HG03575 (cell line): ENCODE data around the gene IGSF3.
"Not testable (repeated sequence)": the region's sequence is repeated elsewhere in the genome, so short reads cannot be mapped to it uniquely, and the experiment has no call there.

Experiments used
- ATAC-seq: cut with Tn5 transposase; IDR thresholded peaks from one replicate; pipeline ENCODE4 v1.9.1; 2021; ENCODE audit not compliant: unreplicated experiment, insufficient number of reproducible peaks, low FRiP score; ENCODE audit errors: extremely low read depth

Gene IGSF3

GRCh38 chr1:116642311-116643280 lies 24.9 kb downstream of the IGSF3 start:
- ATAC-seq: not testable (repeated sequence)

- ATAC-seq: not testable (repeated sequence)
Observed at GRCh38 chr1:116637583-116637982, 29.9 kb downstream of the IGSF3 start.

GRCh38 chr1:116636584-116636983 lies 30.9 kb downstream of the IGSF3 start:
- ATAC-seq: not testable (repeated sequence)

DNA sequence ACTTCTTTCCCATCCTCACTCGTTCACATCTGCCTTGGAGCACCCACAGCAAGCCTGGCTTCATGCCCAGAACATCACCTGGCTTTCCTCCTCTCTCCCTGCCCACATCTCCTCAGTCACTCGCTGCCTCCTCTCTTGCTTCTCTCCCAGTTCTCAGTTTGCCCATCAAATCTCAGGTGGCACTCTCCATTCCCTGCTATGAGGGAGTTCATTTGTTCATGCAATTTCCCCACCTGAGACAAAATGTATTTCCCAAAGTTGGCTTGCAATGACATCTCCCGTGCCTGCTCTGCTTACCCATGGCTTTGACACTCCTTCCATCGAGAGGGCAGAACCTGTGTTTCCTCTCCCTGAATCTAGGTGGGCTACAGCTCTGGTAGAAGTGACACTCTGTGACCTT lies 33.1 kb downstream of the IGSF3 start:
- ATAC-seq: not testable (repeated sequence)

GRCh38 chr1:116631996-116632925 lies 35.3 kb downstream of the IGSF3 start:
- not testable (repeated sequence) for ATAC-seq

DNA sequence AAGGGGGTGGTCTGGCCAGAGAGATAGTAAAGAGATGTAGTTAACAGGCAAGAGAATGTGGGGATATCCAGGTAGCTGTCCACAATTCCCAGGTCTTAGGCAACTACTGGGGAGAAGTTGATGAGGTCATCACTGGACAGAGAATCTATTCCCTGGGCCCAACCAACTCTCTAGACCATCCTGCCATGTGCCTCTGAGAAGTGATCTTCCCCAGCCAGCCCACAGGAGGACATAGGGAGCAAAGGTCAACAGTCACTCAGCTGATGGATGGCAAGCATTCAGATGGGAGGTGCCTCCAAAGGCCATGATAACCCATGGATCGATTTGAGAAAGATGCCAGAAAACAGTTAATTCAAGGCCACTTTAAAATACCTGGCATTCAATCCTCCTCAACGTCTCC lies 36.0 kb downstream of the IGSF3 start:
- not testable (repeated sequence) for ATAC-seq

GRCh38 chr1:116630057-116630456 lies 37.5 kb downstream of the IGSF3 start:
- ATAC-seq: not testable (repeated sequence)

DNA sequence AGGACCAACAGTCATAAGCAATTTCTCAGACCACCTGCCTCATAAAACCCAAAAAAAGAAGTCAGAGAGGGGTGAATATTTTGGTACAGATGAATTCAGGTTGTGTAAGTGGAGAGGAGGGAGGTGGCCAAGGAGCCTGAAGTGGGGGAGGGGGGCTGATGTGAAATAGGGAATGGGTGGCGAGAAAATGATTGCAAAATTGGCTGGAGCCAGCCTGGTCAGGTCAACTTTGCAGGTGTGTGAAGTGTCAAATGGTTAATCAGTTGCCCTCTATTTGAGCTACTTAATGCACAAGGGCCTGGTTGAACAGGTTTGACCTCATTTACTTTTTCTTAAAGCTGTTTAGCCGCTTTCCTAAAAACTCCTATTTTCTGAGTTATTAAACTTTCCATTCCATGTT lies 38.1 kb downstream of the IGSF3 start:
- not testable (repeated sequence) for ATAC-seq

GRCh38 chr1:116628448-116628847 lies 39.1 kb downstream of the IGSF3 start:
- no peak for ATAC-seq

DNA sequence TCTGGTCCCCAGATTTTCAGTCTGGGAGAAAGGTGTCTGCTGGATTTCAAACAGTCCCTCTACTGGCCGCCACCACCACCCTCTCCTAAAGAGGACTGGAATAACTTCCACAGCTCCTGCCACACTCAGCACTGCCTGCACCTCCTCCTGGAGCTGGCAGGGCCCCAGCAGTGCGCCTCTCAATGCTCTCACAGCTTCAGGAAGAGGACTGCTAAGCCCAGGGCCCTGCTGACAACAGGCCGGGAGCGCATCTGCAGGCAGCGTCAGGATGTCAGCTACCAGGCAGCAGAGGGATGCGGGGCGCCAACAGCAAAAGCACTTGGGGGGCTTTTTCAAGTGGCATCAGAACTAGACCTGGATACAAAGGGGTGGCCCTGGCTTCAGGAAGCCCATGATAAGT lies 40.2 kb downstream of the IGSF3 start:
- not testable (repeated sequence) for ATAC-seq

- ATAC-seq: not testable (repeated sequence)
Observed at GRCh38 chr1:116626915-116627314, 40.6 kb downstream of the IGSF3 start.

DNA sequence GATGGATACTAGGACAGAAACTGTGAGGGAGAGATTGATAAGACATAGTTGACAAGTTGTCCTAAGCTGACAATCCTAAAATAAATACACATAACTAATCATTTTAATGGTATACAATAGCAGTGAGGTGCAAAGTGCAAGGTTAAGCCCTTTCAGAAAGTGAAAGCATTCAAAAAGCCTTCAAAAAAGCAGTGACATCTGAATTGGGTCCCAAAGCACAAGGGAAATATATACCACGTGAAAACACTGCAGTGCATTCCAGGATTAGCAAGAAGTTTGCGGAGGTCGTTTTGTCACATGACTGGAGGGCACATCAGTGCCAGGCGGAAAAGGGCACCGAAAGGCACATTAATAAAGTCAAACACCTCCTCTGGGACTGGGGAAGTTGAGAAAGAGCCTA lies 42.4 kb downstream of the IGSF3 start:
- ATAC-seq: not testable (repeated sequence)

DNA sequence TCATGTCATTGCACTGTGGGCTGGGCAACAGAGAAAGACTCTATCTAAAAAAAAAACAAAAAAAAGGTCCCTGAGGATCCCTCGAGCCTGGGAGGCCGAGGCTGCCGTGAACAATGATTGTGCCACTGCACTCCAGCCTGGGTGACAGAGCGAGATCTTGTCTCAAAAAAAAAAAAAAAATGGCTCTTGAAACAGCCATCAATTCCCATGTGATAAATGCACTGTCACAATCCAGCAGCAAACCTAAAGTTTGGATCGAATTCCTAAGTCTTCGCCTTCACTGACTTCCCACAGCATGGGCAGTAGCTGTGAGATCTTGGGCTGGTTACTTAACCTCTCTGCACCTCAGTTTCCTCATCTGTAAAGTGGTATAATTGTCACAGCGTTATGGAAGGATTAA lies 43.5 kb downstream of the IGSF3 start:
- ATAC-seq: no peak

DNA sequence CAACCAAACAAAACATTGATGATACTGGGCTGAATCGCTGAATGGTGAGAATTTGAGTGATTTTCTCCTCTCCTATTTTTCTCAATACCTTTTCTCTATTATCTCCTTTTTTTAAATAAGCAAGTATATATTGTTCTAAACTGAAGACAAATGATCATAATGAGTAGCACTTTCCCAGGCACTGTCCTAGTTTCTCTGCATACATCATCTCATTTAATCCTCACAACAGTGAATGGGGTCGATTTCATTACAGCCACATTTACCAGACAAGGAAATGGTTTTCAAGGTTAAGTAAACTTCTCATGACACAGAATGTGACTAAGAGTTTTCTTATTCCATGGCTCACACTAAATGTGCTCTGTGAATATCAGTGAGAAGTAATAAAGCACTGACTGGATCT lies 45.0 kb downstream of the IGSF3 start:
- ATAC-seq: not testable (repeated sequence)

GRCh38 chr1:116621756-116622155 lies 45.8 kb downstream of the IGSF3 start:
- ATAC-seq: not testable (repeated sequence)

- not testable (repeated sequence) for ATAC-seq
Observed at GRCh38 chr1:116620392-116620791, 47.1 kb downstream of the IGSF3 start.

GRCh38 chr1:116619106-116619505 lies 48.4 kb downstream of the IGSF3 start:
- not testable (repeated sequence) for ATAC-seq

GRCh38 chr1:116617808-116618207 lies 49.7 kb downstream of the IGSF3 start:
- not testable (repeated sequence) for ATAC-seq

DNA sequence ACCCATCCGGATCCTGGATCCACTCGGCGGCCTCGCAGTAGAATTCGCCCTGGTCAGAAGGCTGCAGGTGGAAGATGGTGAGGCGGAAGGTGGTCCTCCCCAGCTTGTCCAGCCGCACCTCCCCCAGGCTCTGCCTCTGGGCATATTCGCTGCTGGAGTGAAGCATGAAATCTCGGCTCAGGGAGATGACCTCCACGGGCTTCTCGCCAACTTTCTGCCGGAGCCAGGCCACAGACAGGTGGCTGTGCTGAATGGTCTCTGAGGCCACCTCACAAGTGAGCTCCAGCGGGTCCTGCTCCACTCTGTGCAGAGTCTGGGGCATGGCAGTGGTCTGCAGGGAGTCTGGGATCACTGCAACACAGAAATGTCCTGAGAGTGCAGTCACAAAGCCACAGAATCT lies 53.7 kb downstream of the IGSF3 start:
- not testable (repeated sequence) for ATAC-seq
